ENCODE measurements around the gene SS18L1.

The SS18L1 gene

DNA sequence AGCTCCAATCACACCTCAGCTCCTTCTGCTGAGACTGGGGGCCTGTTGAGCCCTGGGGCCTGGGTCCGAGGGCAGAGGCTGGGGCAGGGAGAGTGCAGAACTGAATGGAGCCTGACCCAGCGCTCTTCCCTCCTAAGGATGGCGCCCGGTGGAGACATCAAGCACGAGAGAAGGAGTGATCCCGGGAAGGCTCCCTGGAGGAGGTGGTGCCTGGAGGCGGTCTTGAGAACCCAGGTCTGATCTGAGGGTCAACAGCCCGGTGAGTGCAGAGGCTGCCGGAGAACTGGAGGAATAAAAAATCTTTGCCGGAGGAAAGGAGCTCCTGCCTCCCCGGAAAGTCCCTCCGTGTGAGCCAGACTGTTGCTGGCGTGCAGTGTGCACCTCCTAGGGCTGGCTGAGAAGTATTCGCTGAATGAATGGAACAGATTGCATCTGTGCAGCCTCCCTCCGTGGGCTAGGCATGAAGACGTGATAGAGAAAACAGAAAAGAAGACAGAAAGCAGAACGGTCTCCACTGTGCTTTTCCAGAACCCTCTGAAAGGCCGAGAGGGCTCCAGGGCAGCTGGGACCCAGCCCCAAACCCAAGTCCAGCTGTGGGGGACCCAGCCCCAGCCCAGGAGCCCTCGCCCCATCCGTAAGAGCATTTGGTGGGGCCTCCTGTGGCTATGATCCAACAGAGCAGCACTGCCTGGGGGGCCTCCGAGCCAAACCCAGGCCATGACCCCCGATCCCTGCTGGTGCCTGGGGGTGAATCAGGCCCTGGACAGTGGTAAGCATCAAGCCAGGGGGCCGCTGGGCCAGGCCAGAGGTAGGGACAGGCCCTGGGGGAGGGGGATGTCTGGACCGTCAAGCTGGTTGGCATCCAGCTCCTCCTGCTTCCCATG, 83.4 kb downstream of the SS18L1 start:
- no peak for DNase-seq (ENCODE audit: low read depth)

DNA sequence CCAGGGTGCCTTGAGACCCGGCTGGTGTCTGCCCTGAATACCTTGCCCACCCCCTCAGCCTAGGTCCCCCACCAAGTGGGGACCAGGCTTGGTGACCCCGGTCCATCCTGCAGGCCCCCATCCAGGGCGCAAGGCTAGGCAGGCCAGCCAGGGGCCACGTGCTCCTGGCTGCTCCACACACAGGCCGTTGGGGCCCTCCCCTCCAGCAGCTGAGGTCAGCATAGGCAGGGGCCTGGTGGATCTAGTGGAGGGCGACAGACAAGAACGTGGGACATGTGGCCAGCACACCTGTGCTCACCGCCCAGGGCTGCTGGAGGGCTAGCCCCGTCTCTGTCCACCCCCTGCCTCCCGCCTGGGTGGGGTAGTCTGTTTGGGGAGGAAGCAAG, 84.0 kb downstream of the SS18L1 start:
- no peak for DNase-seq (ENCODE audit: low read depth)

DNA sequence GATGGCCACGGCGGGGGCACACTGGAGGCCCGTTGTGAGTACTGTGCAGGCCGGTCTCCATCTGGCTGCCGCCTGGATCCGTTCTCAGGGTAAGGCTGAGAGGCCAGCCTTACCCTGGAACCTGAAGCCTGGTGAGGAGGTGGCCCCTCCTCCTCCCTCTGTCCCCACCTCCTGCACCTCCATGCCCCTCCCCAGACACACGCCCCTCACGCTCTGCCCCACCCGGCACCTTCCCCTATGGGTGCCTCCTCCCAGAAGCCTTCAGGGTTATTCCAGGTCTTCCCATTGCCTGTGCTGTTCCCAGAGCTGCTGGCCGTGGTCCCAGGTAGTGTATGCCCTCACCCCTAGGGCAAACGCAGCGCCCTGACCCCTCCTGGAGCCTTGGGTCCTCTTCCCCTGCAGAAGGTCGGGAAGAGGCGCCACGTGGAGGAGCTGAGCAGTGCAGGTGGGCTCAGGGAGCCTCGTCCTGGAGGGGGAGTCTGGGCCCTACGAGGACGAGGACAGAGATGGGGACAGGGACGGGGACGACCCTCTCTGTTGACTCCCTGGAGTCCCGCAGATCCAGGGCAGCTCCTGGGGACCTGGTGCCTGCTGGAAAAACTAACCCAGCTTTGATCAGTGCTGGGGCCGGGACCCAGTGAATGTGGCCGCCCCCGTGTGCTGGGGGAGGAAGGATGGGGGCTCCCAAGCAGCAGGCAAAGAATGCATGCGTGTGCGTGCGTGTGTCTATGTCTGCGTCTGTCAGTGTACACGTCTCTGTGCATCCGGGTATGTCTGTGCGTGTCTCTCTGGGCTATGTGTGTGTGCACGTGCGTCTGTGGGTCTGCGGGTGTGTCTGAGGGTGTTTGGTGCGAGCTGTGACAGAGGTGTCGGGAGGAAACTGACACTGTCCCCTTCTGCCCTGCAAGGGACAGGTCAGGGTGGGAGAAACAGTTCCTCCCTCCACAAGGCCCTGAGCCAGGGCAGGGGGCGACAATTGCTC, 84.7 kb downstream of the SS18L1 start:
- DNase-seq (ENCODE audit: low read depth) = no peak

DNA sequence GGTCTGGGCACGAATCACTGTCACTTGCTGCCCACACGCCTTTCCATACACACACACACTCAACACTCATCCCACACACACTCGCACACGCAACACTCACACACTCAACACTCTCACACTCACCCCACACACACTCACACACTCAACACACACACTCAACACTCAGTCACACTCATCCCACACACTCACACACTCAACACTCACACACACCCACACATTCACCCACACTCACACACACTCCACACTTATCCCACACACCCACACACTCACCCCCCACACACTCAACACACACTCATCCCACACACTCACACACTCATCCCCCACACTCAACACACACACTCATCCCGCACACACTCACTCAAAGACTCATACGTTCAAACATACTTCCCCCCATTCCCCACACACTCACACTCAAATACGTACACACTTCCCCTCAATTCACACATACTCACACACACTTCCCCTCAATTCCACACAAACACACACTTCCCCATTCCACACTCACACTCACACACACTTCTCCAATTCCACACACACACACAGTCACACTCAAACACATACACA, 85.5 kb downstream of the SS18L1 start:
- DNase-seq (ENCODE audit: low read depth) = no peak

DNA sequence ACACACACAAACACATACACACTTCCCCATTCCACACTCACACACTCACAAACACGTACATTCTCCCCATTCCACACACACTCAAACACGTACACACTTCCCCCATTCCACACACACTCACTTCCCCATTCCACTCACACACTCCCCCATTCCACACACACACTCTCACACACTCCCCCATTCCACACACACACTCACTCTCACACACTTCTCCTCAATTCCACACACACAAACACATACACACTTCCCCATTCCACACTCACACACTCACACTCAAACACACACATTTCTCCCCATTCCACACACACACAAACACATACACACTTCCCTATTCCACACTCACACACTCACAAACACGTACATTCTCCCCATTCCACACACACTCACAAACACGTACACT, 86.1 kb downstream of the SS18L1 start:
- no peak for DNase-seq (ENCODE audit: low read depth)

DNA sequence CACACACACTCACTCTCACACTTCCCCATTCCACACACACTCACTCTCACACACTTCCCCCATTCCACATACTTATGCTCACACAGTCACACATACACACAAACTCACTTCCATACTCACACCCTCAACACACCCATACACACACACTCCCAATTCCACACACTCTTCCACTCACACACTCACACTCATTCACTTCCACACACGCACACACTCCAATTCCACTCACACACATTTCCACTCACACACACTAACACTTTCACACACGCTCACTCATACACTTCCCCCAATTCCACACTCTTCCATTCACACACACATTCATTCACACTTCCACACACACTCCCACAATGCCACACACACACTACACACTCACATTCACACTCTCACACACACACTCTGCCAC, 86.7 kb downstream of the SS18L1 start:
- DNase-seq (ENCODE audit: low read depth) = no peak

DNA sequence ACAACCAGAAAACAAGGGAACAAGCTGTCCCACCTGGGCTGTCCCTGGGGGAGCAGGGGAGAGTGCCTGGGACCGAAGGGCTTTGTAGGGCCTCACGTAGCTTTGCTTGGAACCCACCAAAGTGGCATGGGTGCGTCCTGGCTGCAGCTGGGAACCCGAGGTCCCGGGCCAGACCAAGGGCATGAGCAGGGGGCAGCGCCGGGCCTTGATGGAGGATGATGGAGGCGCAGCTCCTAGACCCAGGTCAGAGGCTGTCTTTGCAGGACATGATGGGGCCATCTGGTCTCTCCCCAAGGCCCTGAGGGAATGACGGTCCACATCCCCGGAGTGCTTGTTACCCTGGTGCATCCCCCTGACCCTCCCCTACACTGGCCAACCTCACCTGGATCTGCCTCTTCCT, 87.1 kb downstream of the SS18L1 start:
- DNase-seq (ENCODE audit: low read depth) = no peak

DNA sequence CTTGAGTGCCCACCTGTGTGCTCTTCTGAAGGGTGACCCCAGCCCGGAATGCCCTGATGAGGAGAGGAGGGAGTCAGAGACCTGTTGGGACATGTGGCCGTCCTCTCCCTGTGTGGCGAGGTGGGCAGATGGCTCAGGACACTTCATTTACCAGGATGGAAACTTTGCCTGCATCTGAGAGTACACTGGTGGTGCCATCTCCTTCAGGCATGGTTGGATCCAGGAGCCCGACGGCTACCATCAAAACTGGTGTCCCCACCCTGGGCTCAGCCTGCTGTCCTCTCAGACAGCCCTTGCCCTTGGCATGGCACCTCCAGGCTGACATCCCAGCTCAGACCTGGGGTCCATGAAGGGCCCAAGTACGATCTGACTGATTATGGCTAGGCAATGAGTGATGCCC, 87.7 kb downstream of the SS18L1 start:
- no peak for DNase-seq (ENCODE audit: low read depth)
